T-helper 1 cell (primary cell): ENCODE data around the gene MYL5.
"Not testable (repeated sequence)": the region's sequence is repeated elsewhere in the genome, so short reads cannot be mapped to it uniquely, and the experiment has no call there.

Source experiments
- DNase-seq, 5 donors: peaks; one replicate each; pipeline ENCODE4 v3.0.0-alpha.2; 2012 to 2020

The MYL5 gene

DNA sequence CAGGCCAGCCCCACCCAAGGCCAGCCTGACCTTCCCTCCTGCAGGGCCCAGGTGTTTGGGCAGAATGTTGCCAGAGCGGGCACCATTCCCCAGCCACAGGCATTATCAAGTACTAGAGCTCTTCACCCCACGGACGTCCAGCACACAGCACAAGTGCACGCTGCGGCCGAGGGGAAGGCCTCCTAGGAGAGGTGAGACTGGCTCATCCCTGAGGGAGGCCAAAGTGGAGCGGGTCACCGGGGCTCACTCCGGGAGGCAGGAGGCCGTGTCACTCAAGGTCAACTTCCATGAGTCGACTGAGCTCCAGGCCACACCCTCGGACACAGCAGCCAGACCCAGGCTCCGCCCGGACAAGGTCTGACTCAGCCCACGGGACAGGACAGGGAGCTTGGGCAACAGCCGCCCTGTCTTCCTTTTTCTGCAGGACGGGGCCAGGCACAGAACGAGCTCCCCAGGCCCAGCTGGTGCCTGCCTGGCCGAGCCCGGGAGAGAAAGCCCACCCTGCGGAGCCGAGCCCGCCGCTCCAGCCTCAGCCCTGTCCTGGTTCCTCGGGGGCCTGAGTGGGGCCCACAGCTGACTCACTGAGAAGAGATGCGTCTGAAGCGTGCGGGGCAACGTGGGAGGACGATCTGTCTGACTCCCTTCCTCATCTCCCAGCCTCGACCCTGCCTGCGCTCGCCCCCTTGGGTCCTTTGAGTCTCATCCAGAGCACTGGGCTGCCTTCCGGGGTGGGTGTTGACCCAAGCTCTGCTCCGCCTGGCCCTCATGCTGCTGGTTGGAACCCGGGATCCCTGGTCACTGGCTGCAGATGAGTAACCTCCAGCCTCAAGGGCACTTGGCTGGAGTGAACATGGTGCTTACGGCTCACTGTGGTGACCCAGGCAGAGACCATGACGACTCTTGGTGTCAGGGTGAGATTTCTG, 13.0 kb downstream of the MYL5 start:
- DNase-seq: no peak

DNA sequence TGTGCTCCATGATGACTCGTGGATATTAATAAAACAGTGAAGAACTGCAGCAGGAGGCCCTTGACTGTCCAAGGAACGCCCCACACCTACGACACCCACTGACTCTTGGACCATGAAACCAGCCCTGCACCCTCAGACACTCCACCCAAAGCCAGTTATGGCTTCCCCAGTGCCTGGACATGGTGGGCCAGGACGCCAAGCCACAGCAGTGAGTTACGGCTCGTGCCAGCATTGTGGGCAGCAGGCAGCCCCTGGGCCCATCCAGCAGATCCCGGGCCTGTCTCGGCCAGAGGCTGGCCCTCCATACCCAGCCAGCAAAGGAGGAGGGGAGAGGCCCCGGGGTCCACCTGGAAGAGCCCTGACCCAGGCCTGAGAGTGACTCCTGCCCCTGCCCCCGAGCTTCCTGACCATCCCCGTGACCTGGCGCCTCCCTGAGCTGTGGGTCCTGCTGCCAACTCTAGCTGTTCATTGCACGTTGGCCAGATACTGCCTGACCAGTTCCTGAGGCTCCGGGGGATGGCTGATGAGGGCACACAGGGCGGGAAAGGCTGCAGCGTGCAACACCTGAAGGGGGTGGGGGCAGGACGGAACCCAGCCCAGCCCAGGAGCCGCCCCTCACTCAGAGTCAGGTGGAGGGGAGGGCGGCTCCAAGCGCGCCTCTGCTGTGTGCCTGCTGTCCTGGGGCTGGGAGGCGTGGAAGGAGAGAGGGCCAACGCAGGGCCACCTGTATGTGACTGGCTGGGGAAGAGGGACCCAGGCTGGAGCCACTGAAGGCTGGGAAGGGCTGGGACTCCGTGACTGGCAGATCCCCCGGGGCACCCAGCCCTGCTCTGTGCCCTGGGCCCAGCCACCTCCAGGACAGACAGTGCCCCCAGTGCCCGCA, 13.9 kb downstream of the MYL5 start:
- DNase-seq: no peak

DNA sequence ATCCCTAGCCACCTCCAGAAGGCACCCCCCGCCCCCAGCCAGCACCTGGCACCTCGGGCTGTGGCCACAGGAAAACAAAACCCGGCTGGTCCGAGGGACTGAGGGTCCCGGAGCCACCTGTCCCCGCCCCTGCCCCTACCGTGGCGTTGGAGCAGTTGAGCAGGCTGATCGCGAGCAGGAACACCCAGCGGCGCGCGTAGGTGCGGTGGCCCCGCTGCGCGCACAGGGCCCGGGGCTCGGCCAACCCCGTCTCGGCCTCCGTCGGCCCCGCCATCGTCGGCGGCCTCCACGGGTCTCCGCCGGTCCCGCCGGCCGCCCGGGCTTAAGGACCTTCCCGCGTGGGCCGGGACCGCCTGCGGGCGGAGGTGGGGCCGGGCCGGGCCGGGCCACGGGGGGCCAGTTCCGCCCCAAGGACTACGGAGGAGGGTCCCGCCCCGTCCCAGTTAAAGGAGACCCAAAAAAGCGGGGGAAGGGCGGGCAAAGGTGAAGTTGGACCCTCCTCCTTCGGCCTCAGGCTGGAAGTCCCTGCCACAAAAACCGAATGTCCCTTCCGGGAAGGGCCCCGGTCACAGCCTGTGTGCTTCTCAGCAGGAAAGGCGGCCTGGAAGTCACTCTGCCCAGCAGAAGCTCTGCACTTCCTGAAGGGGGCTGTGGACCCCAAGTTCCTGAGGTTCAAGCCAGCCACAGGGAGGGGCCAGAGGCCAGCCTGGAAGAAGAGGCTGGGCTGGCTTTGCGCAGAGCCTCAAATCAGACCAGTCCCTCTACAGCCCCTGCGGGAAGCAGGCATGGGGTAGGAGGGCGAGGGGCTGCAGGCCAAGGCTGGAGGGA, 14.7 kb downstream of the MYL5 start, which contains the start of gene SLC49A3:
Gene SLC49A3, minus strand, starts transcription at position 298 of the 828 bp plus-strand sequence. Its CDS starts 24 bp downstream, at position 274.
- no peak for DNase-seq

DNA sequence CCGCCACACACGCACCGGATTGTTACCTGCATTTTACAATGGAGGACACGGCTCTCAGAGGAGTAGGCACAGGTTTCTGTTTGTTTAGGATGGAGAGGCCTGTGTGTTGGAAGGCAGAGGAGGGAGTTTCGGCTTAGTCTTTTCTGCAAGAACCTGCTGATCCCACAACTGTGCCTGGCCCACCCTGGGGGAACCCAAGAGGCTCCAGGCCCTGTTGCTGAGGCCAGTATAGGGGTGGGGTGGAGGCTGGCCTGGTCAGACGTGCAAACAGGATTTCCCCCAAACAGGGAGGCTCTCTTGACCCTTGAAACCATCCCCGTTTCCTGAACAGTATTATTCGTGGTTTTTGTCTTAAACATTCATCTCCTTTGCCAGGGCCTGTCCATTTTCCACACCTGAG, 15.4 kb downstream of the MYL5 start:
- no peak for DNase-seq

DNA sequence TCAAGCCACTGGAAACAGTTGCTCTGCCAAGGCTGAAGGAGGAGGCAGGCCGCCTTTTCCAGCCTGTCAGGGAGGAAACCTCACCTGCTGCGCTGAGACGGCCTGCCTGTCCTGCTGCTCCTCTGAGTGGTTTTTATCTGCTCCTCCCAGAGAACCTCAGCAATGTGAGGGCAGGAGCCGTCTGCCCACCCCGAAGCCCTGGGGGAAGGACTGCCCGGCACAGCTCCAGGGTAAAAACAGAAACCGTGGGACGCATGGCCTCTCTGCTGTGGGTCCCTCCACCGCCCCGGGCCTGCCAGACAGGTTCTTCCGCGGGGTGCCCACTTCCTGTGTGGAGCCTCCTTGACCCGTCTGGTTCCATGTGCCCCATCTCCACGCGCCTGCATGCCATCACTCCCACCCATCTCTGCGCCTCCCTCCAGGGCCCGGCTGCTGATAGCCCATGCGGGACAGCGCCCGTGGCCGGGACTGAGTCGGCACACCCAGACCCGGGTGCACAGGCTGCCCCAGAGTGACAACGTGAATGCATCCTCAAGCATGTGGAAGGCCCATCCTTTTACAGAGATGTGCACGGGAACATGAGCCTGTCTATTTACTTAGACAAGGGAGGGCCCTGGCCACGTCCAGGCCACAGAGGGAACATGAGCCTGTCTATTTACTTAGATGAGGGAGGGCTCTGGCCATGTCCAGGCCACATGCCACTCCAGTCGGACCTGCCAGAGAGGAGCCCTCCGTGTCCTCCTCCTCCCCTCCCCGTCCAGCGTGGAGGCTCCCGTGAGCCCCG, 18.6 kb downstream of the MYL5 start:
- no peak for DNase-seq

DNA sequence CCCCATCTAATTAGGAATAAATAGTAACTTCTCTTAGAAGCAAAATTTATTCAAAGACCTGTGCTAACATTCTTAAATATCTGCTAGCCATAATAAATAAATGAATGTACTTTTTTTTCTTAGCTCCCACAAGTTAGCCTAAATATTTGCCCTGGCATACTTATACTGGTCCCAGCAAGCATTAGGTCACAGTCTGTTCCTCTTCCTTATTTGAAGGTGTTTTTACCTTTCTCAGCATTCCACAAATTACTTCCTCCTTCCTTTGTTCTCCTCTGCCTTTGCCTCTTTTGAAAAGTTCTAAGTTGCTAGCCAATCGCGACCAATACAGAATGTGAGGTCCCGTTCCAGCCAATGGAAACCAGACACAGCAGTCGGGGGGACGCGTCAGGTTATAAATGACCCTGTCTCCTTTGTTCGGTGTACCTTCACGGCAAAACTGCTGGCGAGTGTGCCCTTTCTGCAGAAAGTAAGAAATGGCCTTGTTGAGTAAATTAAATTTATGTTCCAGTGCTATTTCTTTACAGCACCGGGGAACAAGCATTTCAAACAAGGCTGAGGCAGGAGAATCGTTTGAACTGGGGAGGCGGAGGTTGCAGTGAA, 20.1 kb downstream of the MYL5 start:
- not testable (repeated sequence) for DNase-seq

DNA sequence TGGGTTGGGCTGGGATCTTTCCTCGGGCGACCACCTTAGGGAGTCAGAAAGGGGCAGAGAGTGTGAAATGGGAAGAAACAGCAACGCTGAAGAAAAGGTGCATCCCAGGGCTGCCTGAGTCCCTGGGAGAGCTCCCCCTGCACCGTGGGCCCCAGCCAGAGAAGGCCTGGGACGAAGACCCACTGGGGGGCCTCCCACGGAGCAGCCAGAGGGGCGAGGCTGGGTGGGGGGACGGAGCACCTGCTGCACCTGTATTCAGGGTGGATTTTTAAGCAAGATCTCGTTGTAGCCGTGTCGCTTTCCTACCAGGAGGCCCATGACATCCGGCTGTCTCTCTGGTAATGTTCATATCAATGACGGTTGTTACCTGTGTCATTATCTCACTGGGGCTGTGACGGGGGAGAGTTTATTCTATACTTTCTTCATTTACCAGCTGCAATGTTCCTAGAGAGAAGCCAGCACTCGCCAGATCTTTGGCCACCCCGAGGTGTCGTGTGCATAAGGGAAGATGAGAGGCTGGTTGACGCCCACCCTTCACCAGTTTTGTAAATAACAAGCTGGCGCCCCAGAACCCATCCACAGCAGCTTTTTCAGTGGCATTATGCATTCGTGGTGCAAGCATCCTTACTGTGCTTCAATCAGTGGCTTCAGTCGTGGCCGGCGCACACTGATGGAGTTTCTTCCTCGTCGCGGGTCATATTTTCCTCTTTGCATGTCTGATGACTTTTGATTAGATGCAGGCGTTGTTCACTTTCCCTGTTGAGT, 25.7 kb downstream of the MYL5 start:
- DNase-seq: no peak

DNA sequence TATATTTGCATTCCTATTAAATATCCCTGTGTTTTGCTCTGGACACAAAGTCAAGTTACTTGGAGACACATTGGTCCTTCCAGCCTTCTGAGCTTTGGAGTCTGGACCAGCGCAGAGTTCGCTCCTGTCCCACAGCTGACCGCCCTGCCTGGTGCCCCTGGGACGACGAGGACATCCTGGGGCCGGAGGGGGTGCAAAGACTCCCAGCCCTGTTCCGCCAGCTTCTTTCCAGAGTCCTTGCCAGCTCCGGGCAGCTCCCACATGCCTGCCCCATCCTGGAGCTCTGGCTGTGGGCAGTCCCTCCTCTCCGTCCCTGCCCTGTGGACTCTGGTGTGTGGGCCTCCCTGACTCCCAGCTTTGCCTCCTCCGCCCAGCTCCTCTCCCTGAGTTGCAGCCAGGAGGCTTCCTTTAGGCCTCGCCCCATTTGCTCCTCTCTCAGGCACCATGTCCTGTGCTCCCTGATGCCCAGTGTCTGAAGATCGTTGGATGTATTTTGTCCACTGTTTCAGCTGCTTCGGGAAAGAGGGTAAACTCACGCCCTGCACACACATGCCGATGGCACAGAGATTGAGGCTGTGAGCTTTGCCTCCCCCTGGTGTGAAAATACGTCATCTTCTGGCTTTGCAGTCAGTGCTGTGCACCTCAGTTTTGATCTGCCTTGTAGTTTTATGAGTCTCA, 26.4 kb downstream of the MYL5 start:
- DNase-seq: no peak

DNA sequence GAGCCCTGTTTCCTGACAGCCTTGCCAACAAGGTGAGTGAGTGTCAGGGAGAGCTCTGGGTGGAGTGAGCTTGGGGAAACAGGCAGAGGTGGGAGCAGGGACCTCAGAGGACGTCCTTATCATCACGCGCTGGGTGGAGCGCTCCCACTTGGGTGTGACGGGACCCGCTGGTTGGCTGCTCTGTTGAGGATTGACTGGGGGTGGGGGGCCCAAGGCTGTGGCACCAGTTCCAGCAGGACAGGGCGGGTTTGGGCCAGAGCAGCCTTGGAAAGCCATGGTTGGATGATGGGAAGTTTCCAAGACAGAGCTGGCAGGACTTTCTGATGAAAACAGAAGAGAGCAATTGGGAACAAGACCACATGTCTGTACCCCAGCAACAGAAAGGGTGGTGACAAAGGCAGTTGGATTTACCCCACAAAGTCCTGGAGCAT, 28.3 kb downstream of the MYL5 start:
- no peak for DNase-seq

DNA sequence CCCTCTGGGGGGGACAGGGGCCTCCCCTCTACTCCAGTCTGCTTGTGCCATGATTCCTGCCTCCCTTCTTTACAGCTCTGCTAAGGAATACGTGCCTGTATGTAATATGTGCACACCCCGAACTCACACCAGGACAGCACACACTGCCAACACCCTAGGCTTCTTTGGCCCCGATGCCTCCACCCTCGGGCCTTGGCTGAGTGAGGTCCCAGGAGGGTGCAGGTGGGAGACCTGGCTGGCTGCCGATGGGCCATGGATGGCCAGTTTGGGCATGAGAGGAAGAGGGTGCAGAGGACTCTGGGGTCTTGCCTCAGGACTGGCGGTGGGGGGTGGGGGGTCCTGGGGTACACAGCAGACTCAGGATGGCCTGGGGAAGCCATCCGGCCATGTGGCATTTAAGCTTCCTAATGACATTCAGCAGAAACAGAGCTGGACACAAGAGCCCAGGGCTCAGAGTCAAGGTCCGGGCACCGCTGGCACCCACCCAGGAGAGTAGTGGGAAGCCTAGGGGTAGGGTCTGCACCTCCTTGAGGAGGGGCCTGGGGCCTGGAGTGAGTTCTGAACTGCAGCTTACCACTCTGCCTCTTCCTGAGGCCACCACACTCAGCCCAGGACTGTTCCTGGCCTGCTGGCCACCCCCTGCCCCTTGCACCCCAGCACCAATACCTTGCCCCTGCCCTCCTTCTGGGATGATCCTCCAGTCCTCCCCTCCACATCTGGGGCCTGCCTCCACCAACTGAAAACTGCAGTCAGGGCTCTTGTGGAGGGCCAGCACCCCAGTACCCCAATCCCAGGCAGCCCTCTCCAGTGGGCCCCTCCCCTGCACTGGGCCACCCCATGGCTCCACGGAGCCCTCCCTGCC, 29.2 kb downstream of the MYL5 start:
- DNase-seq: no peak

DNA sequence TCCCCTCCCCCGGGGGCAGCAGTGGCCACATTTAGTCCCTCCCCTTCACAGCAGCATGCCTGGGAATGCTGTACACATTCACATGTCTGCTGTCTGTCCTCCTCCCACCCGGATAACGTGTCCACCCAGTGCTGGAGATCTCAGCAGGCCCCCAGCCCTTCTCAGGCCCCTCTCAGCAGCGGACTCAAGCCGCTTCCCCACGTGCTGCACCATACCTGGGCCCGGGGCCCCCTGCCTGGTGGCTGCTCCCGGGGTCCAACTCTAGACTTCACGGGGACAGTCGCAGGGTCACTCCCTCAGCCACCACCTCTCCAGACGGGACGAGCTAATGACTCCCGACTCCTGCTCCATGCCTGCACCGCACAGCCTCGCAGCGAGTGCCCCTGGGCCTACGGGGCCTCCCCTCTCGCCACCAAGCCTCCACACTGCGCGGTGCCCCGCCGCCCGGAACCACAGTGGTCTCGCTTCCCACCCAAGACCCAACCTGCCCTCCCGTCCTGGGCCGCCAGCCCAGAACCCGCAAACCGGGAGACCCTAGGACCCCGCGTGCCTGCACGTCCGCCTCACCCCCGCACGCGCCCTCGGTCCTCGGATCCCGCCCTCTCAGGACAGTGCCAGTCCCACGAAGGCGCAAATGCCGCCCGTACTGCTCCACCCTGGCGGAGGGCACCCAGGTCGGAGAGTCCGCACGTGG, 30.0 kb downstream of the MYL5 start:
- no peak for DNase-seq

DNA sequence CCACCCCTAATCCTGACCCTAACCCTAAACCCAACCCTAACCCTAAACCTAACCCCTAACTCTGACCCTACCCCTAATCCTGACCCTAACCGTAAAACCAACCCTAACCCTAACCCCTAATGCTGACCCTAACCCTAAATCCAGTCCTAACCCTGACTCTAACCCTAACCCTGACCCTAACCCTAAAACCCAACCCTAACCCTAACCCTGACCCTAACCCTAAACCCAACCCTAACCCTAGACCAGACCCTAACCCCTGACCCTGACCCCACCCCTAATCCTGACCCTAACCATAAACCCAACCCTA, 30.6 kb downstream of the MYL5 start:
- DNase-seq: no peak

DNA sequence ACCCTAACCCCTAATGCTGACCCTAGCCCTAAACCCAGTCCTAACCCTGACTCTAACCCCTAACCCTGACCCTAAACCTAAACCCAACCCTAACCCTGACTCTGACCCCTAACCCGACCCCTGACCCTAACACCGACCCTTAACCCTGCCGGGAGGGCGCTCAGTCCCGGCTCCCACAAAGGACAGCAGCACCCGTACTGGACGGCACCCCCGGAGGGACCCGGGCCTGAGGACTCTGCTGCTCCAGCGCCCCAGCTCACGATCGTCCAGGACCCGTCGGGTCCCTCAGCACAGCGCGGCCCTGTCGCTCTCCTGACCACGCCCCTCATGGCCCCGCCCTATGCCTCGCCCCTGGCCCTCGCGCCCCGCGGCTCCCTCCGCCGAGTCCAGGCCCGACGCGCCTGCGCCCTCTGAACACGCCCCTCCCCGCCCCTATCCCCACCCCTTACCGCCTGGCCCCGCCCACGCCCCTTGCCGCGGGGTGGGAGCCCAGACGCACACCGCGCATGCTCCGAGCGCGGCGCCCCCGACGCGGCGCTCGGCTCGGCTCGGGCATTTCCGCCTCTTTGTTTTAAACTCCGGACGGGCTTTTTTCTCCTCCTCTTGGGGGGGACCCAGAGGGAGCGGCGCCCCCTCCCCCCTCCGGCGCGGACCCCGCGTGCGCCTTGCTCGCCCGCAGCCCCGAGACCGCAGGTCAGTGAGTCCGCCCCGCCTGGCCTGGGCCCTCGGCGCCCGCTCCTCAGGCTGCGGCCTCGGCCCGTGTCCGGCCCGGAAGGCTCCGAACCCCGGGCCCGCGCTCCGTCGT, 31.1 kb downstream of the MYL5 start, which contains the start of gene PCGF3:
Gene PCGF3, plus strand, starts transcription at position 555 of the 805 bp plus-strand sequence. CDS start 27,849 bp downstream, outside the sequence.
- peak; percentile 93 to 95 (median 95) for DNase-seq

DNA sequence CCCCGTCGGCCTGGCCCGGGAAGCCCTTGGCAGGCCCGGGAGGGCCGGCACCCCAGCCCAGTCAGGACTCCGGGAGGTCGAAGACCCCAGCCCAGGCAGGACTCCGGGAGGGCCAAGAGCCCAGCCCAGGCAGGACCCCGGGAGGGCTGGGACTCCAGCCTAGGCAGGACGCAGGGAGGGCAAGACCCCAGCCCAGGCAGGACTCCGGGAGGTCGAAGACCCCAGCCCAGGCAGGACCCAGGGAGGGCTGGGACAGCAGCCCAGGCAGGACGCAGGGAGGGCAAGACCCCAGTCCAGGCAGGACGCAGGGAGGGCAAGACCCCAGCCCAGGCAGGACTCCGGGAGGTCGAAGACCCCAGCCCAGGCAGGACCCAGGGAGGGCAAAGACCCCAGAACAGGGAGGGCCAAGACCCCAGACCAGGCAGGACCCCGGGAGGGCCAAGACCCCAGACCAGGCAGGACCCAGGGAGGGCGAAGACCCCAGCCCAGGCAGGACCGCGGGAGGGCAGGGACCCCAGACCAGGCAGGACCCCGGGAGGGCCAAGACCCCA, 31.8 kb downstream of the MYL5 start:
- DNase-seq: not testable (repeated sequence)

DNA sequence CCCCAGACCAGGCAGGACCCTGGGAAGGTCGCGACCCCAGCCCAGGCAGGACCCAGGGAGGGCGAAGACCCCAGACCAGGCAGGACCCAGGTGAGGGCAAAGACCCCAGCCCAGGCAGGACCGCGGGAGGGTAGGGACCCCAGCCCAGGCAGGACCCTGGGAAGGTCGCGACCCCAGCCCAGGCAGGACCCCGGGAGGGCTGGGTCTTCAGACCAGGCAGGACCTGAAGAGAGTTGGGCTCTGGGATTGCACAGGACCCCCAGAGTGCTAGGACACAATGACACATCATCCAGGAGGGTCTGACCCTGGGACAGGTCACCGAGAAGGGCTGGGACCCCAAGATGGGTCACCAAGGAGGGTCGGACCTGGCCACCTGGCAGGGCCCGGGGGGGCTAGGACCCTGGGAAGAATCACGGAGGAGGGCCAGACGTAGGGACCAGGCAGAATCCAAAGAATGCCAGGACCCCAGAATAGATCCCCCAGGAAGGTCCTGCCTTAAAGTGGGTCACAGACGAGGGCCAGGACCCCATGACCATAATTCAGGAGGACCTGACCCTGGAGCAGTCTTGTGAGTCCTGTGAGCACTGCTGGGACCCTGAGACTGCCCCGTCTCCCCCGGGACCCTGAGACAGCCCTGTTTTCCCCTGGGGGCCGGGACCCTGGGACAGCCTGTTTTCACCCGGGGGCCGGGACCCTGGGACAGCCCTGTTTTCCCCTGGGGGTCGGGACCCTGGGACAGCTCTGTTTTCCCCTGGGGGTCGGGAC, 32.7 kb downstream of the MYL5 start:
- no peak for DNase-seq

DNA sequence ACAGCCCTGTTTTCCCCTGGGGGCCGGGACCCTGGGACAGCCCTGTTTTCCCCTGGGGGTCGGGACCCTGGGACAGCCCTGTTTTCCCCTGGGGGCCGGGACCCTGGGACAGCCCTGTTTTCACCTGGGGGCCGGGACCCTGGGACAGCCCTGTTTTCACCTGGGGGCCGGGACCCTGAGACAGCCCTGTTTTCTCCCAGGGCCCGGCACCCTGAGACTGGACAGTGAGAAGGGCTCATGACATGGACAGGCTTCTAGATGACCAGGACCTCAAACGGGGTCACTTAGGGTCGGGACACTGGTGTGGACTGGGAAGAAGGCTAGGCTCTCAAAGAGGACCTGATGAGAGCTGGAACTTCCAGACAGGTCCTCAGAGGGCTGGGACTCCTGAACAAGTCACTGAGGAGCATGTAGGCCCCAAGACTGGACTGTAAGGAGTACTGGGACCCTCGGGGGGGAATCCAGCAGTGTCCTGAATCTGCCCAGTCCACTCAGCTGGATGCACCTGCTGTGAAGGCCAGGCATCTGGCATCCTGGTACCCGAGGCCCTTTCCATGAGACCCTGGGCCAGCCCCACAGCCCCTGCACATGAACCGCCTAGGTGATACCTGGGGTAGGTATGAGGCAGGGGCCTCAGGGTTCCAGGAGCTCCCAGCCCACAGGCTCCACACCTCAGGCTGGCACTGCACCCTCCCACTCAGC, 33.7 kb downstream of the MYL5 start:
- DNase-seq: no peak
